Chondrocyte (in vitro differentiated cells): ENCODE measurements around the gene CD47. TPM values are rescaled to one million over a fixed set of nuclear protein-coding genes. Genes with fewer than 3 reads are reported as not detected.
A peak's percentile ranks its signal among the peaks of the same experiment; 100 is the strongest.

Experiments used
- DNase-seq: peaks from one replicate; pipeline ENCODE4 v3.0.0; 2021; ENCODE audit warnings: mixed read lengths, low spot score
- H3K27ac Mint-ChIP-seq: one replicate; pipeline ENCODE4 v1.8.0; 2021; ENCODE audit warnings: mild to moderate bottlenecking, moderate library complexity, mixed read lengths; ENCODE audit not compliant: unreplicated experiment
- H3K27me3 Mint-ChIP-seq: 2 replicates; pipeline ENCODE4 v1.8.0; 2021; ENCODE audit warnings: low read depth, mixed read lengths
- H3K36me3 Mint-ChIP-seq: 2 replicates; pipeline ENCODE4 v1.8.0; 2021; ENCODE audit warnings: low read depth, mixed read lengths
- H3K4me1 Mint-ChIP-seq: 2 replicates; pipeline ENCODE4 v1.8.0; 2021; ENCODE audit warnings: low read depth, mild to moderate bottlenecking, mixed read lengths
- H3K4me3 Mint-ChIP-seq: one replicate; pipeline ENCODE4 v1.8.0; 2021; ENCODE audit warnings: mild to moderate bottlenecking, moderate library complexity, mixed read lengths; ENCODE audit not compliant: unreplicated experiment
- H3K9me3 Mint-ChIP-seq: 2 replicates; pipeline ENCODE4 v1.8.0; 2021; ENCODE audit warnings: low read depth, mixed read lengths
- CTCF ChIP-seq: fragments of 200-600 bp; sonication (generic); IDR thresholded peaks from 2 replicates; pipeline ENCODE4 v1.5.0; 2021; ENCODE audit warnings: antibody characterized with exemption, mild to moderate bottlenecking, moderate library complexity
- long read RNA-seq: library from polyadenylated mRNA; stranded (forward); transcript quantifications from one replicate; pipeline ENCODE4 v2.0.0, GENCODE V29; 2021
- total RNA-seq: library from RNA; stranded (reverse); gene quantifications from 3 replicates; pipeline ENCODE4 v1.2.1, GENCODE V29; 2021

The CD47 gene
- total RNA-seq = 43.1 to 56.7 TPM (median 49.1 TPM) in 3 replicates
- long read RNA-seq, full-length matches to known transcripts = 48 of 61 reads
- long read RNA-seq, partial matches to known transcripts = 0 of 61 reads
- long read RNA-seq, other reads (novel, unspliced or antisense) = 13 of 61 reads

- peak; percentile 97 for DNase-seq
- no peaks in the 10 kb centered on the region for H3K27me3 Mint-ChIP-seq
- peak within 1 kb of the TSS; percentile 87 for H3K4me3 Mint-ChIP-seq
- peak within 1 kb of the TSS; percentile 86 for H3K27ac Mint-ChIP-seq
- H3K36me3 Mint-ChIP-seq = peaks cover 2% of the 10 kb centered on the region
- H3K9me3 Mint-ChIP-seq = no peaks in the 10 kb centered on the region
- peaks cover 12% of the 10 kb centered on the region for H3K4me1 Mint-ChIP-seq
- peak; percentile 28 for TF ChIP-seq CTCF
These were observed at the start of gene CD47 for GRCh38 chr3:108090701-108091497. Gene CD47 (minus strand): TSS chr3:108091031. CDS start chr3:108090908, 123 bp downstream.

- Mint-ChIP-seq H3K36me3 (no peaks in the 10 kb centered on the region), H3K27me3 (no peaks in the 10 kb centered on the region), H3K4me1 (peaks cover 7% of the 10 kb centered on the region), H3K27ac (no peak overlapping the region), H3K4me3 (no peak overlapping the region), H3K9me3 (no peaks in the 10 kb centered on the region)
- DNase-seq = no peak
- TF ChIP-seq CTCF = no peak
These were observed 46.6 kb upstream of the CD47 start for GRCh38 chr3:108137460-108137814.

GRCh38 chr3:108136561-108137459 lies 46.0 kb upstream of the CD47 start:
- Mint-ChIP-seq H3K4me3 (no peak overlapping the region), H3K9me3 (no peaks in the 10 kb centered on the region), H3K27ac (no peak overlapping the region), H3K36me3 (no peaks in the 10 kb centered on the region), H3K27me3 (no peaks in the 10 kb centered on the region), H3K4me1 (peaks cover 13% of the 10 kb centered on the region)
- no peak for DNase-seq
- TF ChIP-seq CTCF = no peak

GRCh38 chr3:108134555-108134880 lies 43.7 kb upstream of the CD47 start:
- no peak overlapping the region for H3K4me3 Mint-ChIP-seq
- no peaks in the 10 kb centered on the region for H3K27me3 Mint-ChIP-seq
- no peak for DNase-seq
- no peak overlapping the region for H3K27ac Mint-ChIP-seq
- H3K9me3 Mint-ChIP-seq = no peaks in the 10 kb centered on the region
- peaks cover 28% of the 10 kb centered on the region for H3K4me1 Mint-ChIP-seq
- no peaks in the 10 kb centered on the region for H3K36me3 Mint-ChIP-seq
- TF ChIP-seq CTCF = no peak

GRCh38 chr3:108133858-108134554 lies 43.2 kb upstream of the CD47 start:
- H3K36me3 Mint-ChIP-seq = no peaks in the 10 kb centered on the region
- no peak for TF ChIP-seq CTCF
- peaks cover 28% of the 10 kb centered on the region for H3K4me1 Mint-ChIP-seq
- no peak overlapping the region for H3K27ac Mint-ChIP-seq
- H3K9me3 Mint-ChIP-seq = no peaks in the 10 kb centered on the region
- H3K4me3 Mint-ChIP-seq = no peak overlapping the region
- DNase-seq = no peak
- H3K27me3 Mint-ChIP-seq = no peaks in the 10 kb centered on the region
